RWPE1 (cell line): ENCODE measurements around the gene RALGAPB.
"Not testable (repeated sequence)": the region's sequence is repeated elsewhere in the genome, so short reads cannot be mapped to it uniquely, and the experiment has no call there.

ENCODE experiments used
- CTCF ChIA-PET: fragments of 350-600 bp; sonication (Branson Sonifier 250); formaldehyde crosslinking; extraction: SDS; loops from one replicate; lab custom pipeline; 2021; lab: Yijun Ruan, JAX
- POLR2A ChIA-PET: fragments of 400-600 bp; formaldehyde crosslinking; extraction: SDS; loops from one replicate; lab custom pipeline; 2020; ENCODE audit warnings: antibody characterized with exemption; ENCODE audit not compliant: low non-redundant PET; lab: Yijun Ruan, JAX
- DNase-seq: peaks from one replicate; pipeline ENCODE4 v3.0.0; 2012; ENCODE audit warnings: low spot score
- H3K27ac ChIP-seq: fragments of 450-650 bp; 2 replicates; pipeline ENCODE4 v1.5.1; 2017
- TF ChIP-seq, protein P1 (sequence below): fragments of 450-650 bp; conservative IDR thresholded peaks from 2 replicates; pipeline ENCODE4 v1.5.1; 2017; ENCODE audit warnings: low read depth, mild to moderate bottlenecking

The RALGAPB gene

DNA sequence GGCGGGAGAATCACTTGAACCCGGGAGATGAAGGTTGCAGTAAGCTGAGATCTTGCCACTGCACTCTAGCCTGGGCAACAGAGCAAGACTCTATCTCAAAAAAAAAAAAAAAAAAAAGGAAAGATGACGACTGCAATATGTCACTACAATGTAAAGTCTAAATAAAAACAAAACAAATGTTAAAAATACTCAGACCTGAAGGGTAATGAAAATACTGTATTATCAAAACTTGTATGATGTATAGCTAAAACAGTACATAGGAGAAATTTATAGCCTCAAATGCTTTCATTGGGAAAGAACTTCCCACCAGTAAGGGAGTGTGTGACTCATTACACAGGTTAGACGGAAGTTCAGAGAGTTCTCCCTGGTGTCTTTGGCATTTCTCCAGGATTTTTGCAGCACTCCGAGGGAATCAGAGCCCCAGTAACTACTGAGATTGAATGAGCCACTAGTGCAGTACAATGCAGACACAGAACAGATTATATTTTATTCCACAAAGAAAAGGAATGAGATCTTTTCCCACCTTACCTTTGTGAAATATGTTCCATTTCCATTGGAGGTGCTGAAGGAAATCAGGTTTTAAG, 12.5 kb upstream of the RALGAPB start:
- ChIA-PET CTCF (interaction anchor here (0.6 kb wide), 1 partner anchor 145 kb away, joined by 3 read pairs; no protein-coding TSS in a partner anchor), POLR2A (interaction anchor here (0.6 to 0.7 kb wide), 2 partner anchors 39 to 41 kb away, joined by 6 to 10 read pairs; no protein-coding TSS in a partner anchor)
- TF ChIP-seq, protein P1, sequence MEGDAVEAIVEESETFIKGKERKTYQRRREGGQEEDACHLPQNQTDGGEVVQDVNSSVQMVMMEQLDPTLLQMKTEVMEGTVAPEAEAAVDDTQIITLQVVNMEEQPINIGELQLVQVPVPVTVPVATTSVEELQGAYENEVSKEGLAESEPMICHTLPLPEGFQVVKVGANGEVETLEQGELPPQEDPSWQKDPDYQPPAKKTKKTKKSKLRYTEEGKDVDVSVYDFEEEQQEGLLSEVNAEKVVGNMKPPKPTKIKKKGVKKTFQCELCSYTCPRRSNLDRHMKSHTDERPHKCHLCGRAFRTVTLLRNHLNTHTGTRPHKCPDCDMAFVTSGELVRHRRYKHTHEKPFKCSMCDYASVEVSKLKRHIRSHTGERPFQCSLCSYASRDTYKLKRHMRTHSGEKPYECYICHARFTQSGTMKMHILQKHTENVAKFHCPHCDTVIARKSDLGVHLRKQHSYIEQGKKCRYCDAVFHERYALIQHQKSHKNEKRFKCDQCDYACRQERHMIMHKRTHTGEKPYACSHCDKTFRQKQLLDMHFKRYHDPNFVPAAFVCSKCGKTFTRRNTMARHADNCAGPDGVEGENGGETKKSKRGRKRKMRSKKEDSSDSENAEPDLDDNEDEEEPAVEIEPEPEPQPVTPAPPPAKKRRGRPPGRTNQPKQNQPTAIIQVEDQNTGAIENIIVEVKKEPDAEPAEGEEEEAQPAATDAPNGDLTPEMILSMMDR = no peak
- H3K27ac ChIP-seq = peak overlapping the region; percentile 29; the same call in 1 of the 2 replicates
- peak; percentile 94 for DNase-seq

DNA sequence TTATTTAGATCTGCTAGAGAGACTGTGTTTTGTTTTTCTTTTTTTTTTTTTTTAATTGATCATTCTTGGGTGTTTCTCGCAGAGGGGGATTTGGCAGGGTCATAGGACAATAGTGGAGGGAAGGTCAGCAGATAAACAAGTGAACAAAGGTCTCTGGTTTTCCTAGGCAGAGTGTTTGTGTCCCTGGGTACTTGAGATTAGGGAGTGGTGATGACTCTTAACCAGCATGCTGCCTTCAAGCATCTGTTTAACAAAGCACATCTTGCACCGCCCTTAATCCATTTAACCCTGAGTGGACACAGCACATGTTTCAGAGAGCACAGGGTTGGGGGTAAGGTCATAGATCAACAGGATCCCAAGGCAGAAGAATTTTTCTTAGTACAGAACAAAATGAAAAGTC, 12.0 kb upstream of the RALGAPB start:
- CTCF ChIA-PET = interaction anchor here (0.7 kb wide), 1 partner anchor 686 kb away, joined by 4 read pairs; no protein-coding TSS in a partner anchor
- POLR2A ChIA-PET = interaction anchor here (0.7 kb wide), 1 partner anchor 40 kb away, joined by 6 read pairs; no protein-coding TSS in a partner anchor
- DNase-seq, H3K27ac ChIP-seq: not testable (repeated sequence)

DNA sequence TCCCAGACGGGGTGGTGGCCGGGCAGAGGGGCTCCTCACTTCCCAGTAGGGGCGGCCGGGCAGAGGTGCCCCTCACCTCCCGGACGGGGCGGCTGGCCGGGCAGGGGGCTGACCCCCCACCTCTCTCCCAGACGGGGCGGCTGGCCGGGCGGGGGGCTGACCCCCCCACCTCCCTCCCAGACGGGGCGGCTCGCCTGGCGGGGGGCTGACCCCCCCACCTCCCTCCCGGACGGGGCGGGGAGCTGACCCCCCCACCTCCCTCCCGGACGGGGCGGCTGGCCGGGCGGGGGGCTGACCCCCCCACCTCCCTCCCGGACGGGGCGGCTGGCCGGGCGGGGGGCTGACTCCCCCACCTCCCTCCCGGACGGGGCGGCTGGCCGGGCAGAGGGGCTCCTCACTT, 11.5 kb upstream of the RALGAPB start:
- H3K27ac ChIP-seq, POLR2A ChIA-PET, DNase-seq: not testable (repeated sequence)
- CTCF ChIA-PET = interaction anchor here (0.7 kb wide), 1 partner anchor 686 kb away, joined by 4 read pairs; no protein-coding TSS in a partner anchor

DNA sequence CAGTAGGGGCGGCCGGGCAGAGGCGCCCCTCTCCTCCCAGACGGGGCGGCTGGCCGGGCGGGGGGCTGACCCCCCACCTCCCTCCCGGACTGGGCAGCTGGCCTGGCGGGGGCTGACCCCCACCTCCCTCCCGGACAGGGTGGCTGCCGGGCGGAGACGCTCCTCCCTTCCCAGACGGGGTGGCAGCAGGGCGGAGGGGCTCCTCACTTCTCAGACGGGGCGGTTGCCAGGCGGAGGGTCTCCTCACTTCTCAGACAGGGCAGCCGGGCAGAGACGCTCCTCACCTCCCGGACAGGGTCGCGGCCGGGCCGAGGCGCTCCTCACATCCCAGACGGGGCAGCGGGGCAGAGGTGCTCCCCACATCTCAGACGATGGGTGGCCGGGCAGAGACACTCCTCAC, 11.1 kb upstream of the RALGAPB start:
- POLR2A ChIA-PET, CTCF ChIA-PET, DNase-seq, H3K27ac ChIP-seq: not testable (repeated sequence)

DNA sequence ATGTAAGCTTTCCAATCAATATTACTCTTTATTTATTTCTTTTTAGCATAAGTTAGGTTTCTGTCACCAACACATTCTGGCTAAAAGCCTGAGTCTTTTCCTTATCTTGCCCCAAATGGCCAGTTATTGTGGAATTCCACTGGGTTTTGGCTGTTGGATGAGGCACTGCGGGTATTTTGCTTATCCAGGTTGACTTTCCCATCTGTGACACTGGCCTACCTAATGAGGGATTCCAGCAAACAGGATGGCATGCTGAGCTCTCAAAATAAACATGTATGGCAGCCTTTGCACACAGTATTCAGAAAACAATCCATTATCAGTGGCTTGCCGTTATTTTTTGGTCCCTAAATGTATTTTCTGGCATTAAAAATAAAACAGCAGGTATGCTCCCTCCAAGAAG, 6.5 kb upstream of the RALGAPB start:
- no peak overlapping the region for H3K27ac ChIP-seq
- POLR2A ChIA-PET = interaction anchor here (1.1 kb wide), 1 partner anchor 31 kb away, joined by 3 read pairs; the partner anchor contains the start of gene SNHG17
- no peak for DNase-seq
- TF ChIP-seq, protein P1 = no peak
- CTCF ChIA-PET = interaction anchor here (1.2 to 2.0 kb wide), 2 partner anchors 19 to 31 kb away, joined by 3 to 6 read pairs; partner anchors contain the start of gene SNHG17

DNA sequence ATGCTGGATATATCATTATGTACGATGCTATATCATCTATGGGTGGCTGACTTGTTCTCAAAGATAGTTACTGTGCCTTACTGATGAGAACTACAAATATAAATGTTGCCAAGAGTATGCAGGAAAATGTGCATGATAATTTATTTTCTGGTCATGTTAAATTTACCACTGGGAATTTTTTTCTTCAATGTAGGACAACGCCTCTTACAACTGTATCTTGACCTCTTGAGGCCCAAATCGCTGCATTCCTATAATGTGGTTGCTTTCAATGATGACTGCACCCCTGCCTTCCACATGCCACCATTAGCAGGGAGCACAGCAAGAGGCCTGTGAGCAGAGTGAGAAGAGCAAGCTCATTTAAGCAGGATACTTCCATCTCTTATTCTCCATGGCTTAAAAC, 5.7 kb upstream of the RALGAPB start:
- POLR2A ChIA-PET = no interaction called here
- TF ChIP-seq, protein P1 = no peak
- CTCF ChIA-PET = interaction anchor here (1.2 kb wide), 1 partner anchor 20 kb away, joined by 3 read pairs; no protein-coding TSS in a partner anchor
- H3K27ac ChIP-seq = no peak overlapping the region
- DNase-seq = no peak

DNA sequence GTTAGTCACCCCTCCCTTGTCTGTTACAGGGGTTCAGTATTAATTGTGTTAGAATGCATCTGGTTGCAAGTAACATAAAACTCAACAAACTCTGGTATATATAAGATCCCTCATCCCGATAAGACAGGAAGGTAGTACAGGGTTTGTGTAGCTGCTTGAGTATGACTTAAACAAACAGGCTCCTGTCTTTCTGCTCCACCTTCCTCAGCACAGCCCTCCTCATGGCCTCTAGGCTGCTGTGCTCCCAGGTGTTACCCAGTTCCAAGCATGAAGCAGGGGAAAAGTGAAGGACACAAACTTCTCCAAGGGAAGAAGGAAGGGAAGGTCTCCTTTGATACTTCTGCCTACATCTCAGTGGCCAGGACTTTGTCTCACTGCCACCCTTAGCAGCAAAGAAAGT, 1.4 kb upstream of the RALGAPB start:
- TF ChIP-seq, protein P1 = no peak
- ChIA-PET CTCF (interaction anchor here (1.0 kb wide), 1 partner anchor 20 kb away, joined by 4 read pairs; no protein-coding TSS in a partner anchor), POLR2A (no interaction called here)
- no peak overlapping the region for H3K27ac ChIP-seq
- no peak for DNase-seq

DNA sequence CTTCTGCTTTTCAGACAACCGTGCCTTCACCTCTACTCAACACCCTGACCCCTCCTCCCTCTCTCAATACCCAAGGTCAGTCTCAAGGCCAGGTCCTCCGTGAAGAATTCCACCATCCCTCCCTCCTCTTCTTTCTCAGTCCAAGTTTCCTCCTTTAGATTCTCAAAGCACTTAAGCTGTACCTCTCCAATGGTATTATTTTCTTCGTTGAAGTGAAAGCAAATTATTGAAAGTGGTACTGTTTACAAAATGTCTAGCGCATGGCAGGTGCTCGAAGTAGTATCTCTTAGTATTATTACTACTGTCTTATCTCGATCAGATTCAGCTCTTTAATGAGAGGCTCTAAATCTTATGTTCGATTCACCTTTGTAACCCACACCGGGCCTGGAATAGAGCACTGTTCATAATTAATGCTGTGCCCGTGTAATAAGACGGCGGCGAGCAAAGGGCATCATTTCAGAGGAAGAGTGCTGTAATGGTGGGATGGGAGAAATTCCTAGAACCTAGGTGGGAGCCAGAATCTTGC, 593 bp upstream of the RALGAPB start:
- peak overlapping the region; percentile 84 for H3K27ac ChIP-seq
- ChIA-PET CTCF (interaction anchor here (0.7 to 2.3 kb wide), 8 partner anchors 19 to 908 kb away, joined by 3 to 17 read pairs (median 4); partner anchors contain the start of gene SNHG17), POLR2A (interaction anchor here (1.5 to 2.2 kb wide), 2 partner anchors 18 to 37 kb away, joined by 14 to 17 read pairs; partner anchors contain the start of gene SNHG17)
- TF ChIP-seq, protein P1 = no peak
- no peak for DNase-seq
